Measurements from ENCODE around the gene RFX1. TPM values are rescaled to one million over a fixed set of nuclear protein-coding genes. Genes with fewer than 3 reads are reported as not detected.
A peak's percentile ranks its signal among the peaks of the same experiment; 100 is the strongest.
"Not testable (repeated sequence)": the region's sequence is repeated elsewhere in the genome, so short reads cannot be mapped to it uniquely, and the experiment has no call there.

The RFX1 gene
- total and polyA plus RNA-seq, 9 donors: 1.8 to 9.5 (median 7.1) TPM

GRCh38 chr19:13979244-13979615, 26.9 kb downstream of the RFX1 start:
- Histone ChIP-seq H3K9me3 (replicated peaks; ENCODE audit: control insufficient read depth, low read depth, low read length) (no peaks in the 10 kb centered on the region), H3K27me3 (ENCODE audit: control insufficient read depth, insufficient read depth, low read length) (no peaks in the 10 kb centered on the region), H3K27ac (ENCODE audit: low read length) (peak overlapping the region; percentile 72), H3K4me1 (ENCODE audit: control insufficient read depth, insufficient read depth, low read length) (peaks cover 40% of the 10 kb centered on the region), H3K4me3 (ENCODE audit: low read length) (peak overlapping the region; percentile 40), H3K36me3 (ENCODE audit: control insufficient read depth, insufficient read depth, low read length) (peaks cover 43% of the 10 kb centered on the region)
- DNase-seq: peak; percentile 68
- WGBS (ENCODE audit: insufficient coverage): 5% methylated on average over 9 of the region's 12 CpGs

- Histone ChIP-seq H3K4me1 (ENCODE audit: control insufficient read depth, insufficient read depth, low read length) (peaks cover 40% of the 10 kb centered on the region), H3K4me3 (ENCODE audit: low read length) (peak overlapping the region; percentile 40), H3K36me3 (ENCODE audit: control insufficient read depth, insufficient read depth, low read length) (peaks cover 46% of the 10 kb centered on the region), H3K27ac (ENCODE audit: low read length) (peak overlapping the region; percentile 84), H3K27me3 (ENCODE audit: control insufficient read depth, insufficient read depth, low read length) (no peaks in the 10 kb centered on the region), H3K9me3 (replicated peaks; ENCODE audit: control insufficient read depth, low read depth, low read length) (no peaks in the 10 kb centered on the region)
- peak; percentile 94 for DNase-seq
- 1% methylated on average over 64 of the region's 74 CpGs for WGBS (ENCODE audit: insufficient coverage)
Observed at GRCh38 chr19:13978351-13979243, 27.5 kb downstream of the RFX1 start.

DNA sequence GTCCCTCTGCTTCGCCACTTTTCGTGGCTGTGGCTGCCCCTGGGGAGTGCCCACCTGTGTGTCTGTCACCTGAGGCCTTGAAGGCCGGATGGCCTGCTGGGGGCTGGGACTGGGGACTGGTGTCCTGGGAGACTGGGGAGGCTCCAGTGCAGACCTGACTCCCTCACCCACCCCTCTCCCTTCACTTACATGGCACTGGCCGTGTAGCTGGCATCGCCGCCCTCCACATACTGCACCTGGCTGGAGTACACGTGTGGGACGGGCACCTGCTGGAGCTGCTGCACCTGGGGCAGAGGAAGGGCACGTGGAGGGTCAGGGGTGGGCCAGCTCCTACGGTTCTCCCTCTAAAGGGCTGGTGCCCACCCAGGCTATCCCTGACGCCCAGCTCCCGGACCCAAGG, 28.3 kb downstream of the RFX1 start:
- Histone ChIP-seq H3K27me3 (ENCODE audit: control insufficient read depth, insufficient read depth, low read length) (no peaks in the 10 kb centered on the region), H3K4me1 (ENCODE audit: control insufficient read depth, insufficient read depth, low read length) (peaks cover 40% of the 10 kb centered on the region), H3K27ac (ENCODE audit: low read length) (peak overlapping the region; percentile 84), H3K9me3 (replicated peaks; ENCODE audit: control insufficient read depth, low read depth, low read length) (no peaks in the 10 kb centered on the region), H3K4me3 (ENCODE audit: low read length) (no peak overlapping the region), H3K36me3 (ENCODE audit: control insufficient read depth, insufficient read depth, low read length) (peaks cover 47% of the 10 kb centered on the region)
- DNase-seq: no peak
- WGBS (ENCODE audit: insufficient coverage): 88% methylated on average over 2 of the region's 12 CpGs

DNA sequence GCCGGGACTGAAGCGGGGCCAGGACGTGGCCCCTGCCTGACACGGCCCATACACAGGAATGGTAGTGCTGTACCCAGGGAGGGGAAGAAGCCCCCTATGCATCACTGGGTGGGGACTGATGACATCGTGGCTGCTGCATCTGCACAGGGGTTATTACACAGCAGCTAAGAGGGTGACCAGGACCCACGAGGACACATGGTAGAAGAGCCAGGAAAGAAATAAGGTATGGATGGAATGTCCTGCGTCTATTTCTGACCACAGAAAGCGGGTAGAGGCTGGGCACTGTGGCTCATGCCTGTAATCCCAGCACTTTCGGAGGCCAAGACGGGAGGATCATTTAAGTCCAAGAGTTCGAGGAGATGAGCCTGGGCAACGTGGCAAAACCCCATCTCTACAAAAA, 29.7 kb downstream of the RFX1 start:
- Histone ChIP-seq H3K4me1 (ENCODE audit: control insufficient read depth, insufficient read depth, low read length) (peaks cover 35% of the 10 kb centered on the region), H3K4me3 (ENCODE audit: low read length) (no peak overlapping the region), H3K27ac (ENCODE audit: low read length) (no peak overlapping the region), H3K36me3 (ENCODE audit: control insufficient read depth, insufficient read depth, low read length) (peaks cover 46% of the 10 kb centered on the region), H3K9me3 (replicated peaks; ENCODE audit: control insufficient read depth, low read depth, low read length) (no peaks in the 10 kb centered on the region), H3K27me3 (ENCODE audit: control insufficient read depth, insufficient read depth, low read length) (no peaks in the 10 kb centered on the region)
- no peak for DNase-seq
- 79% methylated on average over 7 of the region's 12 CpGs for WGBS (ENCODE audit: insufficient coverage)

- Histone ChIP-seq H3K36me3 (ENCODE audit: control insufficient read depth, insufficient read depth, low read length) (peaks cover 48% of the 10 kb centered on the region), H3K4me3 (ENCODE audit: low read length) (no peak overlapping the region)
- no peak for DNase-seq
Observed at GRCh38 chr19:13975870-13976269, 30.2 kb downstream of the RFX1 start.

DNA sequence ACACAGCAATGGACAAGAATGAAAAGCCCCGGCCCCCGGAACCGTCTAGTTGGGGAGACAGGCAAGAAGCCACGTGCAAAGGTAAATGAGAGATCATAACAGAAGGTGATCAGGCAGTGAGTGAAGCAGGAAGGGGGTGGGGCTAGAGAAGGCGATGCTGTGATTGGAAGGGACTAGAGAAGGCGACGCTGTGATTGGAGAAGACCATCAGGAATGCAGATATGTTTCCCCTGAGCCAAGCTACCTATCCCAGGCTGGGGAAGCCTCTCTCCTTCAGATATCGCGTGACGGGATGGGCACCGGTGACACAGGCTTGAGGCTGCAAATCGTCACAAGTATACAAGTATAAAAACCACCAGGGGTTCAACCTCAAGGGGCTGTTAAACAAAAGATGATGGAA, 32.0 kb downstream of the RFX1 start:
- Histone ChIP-seq H3K27me3 (ENCODE audit: control insufficient read depth, insufficient read depth, low read length) (no peaks in the 10 kb centered on the region), H3K4me1 (ENCODE audit: control insufficient read depth, insufficient read depth, low read length) (peaks cover 14% of the 10 kb centered on the region), H3K9me3 (replicated peaks; ENCODE audit: control insufficient read depth, low read depth, low read length) (no peaks in the 10 kb centered on the region), H3K36me3 (ENCODE audit: control insufficient read depth, insufficient read depth, low read length) (peaks cover 56% of the 10 kb centered on the region), H3K27ac (ENCODE audit: low read length) (no peak overlapping the region), H3K4me3 (ENCODE audit: low read length) (no peak overlapping the region)
- WGBS (ENCODE audit: insufficient coverage): 47% methylated on average over 7 of the region's 12 CpGs
- no peak for DNase-seq

More at GRCh38 chr19:13975870-13976269, 30.2 kb downstream of the RFX1 start:
- H3K27me3 ChIP-seq (ENCODE audit: control insufficient read depth, insufficient read depth, low read length): no peaks in the 10 kb centered on the region
- WGBS (ENCODE audit: insufficient coverage): 85% methylated on average over 9 of the region's 11 CpGs
- peaks cover 31% of the 10 kb centered on the region for H3K4me1 ChIP-seq (ENCODE audit: control insufficient read depth, insufficient read depth, low read length)
- no peak overlapping the region for H3K27ac ChIP-seq (ENCODE audit: low read length)
- no peaks in the 10 kb centered on the region for H3K9me3 ChIP-seq (replicated peaks; ENCODE audit: control insufficient read depth, low read depth, low read length)

GRCh38 chr19:13973479-13973878, 32.6 kb downstream of the RFX1 start:
- DNase-seq; H3K9me3 ChIP-seq (replicated peaks; ENCODE audit: control insufficient read depth, low read depth, low read length); H3K4me1 ChIP-seq (ENCODE audit: control insufficient read depth, insufficient read depth, low read length); H3K27ac ChIP-seq (ENCODE audit: low read length); H3K4me3 ChIP-seq (ENCODE audit: low read length); H3K27me3 ChIP-seq (ENCODE audit: control insufficient read depth, insufficient read depth, low read length): not testable (repeated sequence)
- 80% methylated on average over 1 of the region's 3 CpGs for WGBS (ENCODE audit: insufficient coverage)
- H3K36me3 ChIP-seq (ENCODE audit: control insufficient read depth, insufficient read depth, low read length): peaks cover 62% of the 10 kb centered on the region

DNA sequence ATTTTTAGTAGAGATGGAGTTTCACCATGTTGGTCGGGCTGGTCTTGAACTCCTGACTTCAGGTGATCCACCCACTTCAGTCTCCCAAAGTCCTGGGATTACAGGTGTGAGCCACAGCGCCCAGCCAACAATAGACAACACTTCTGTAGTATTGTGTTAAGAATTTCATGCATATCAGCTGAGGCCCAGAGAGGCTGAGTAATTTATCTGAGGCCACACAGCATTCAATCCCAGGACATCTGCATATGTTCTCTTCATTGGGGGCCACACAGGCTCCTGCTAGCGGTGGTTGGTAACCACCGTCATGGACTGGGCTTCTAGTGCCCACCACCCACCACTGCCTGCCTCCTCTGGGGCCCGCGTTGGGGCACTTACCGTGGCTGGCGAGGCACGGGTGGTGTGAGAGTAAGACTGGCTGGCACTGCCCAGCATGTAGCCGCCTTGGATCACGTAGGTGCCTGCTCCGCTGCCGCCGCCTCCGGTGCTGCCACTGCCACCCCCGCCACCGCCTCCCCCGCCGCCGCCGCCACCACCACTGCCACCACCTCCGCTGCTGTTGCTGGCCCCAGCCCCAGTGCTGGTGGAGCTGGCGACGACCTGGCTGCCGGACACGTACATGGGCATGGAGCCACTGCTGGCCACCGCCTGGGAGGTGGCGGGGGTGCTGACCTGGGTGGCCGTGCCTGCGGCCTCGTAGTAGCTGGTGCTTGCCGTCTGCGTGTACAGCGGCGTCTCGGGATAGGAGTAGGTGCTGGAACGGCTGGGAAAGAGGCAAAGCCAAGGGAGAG, 33.6 kb downstream of the RFX1 start:
- Histone ChIP-seq H3K9me3 (replicated peaks; ENCODE audit: control insufficient read depth, low read depth, low read length) (no peaks in the 10 kb centered on the region), H3K27me3 (ENCODE audit: control insufficient read depth, insufficient read depth, low read length) (no peaks in the 10 kb centered on the region), H3K27ac (ENCODE audit: low read length) (no peak overlapping the region), H3K36me3 (ENCODE audit: control insufficient read depth, insufficient read depth, low read length) (peaks cover 67% of the 10 kb centered on the region), H3K4me1 (ENCODE audit: control insufficient read depth, insufficient read depth, low read length) (peaks cover 2% of the 10 kb centered on the region), H3K4me3 (ENCODE audit: low read length) (no peak overlapping the region)
- 88% methylated on average over 35 of the region's 37 CpGs for WGBS (ENCODE audit: insufficient coverage)
- DNase-seq: no peak

DNA sequence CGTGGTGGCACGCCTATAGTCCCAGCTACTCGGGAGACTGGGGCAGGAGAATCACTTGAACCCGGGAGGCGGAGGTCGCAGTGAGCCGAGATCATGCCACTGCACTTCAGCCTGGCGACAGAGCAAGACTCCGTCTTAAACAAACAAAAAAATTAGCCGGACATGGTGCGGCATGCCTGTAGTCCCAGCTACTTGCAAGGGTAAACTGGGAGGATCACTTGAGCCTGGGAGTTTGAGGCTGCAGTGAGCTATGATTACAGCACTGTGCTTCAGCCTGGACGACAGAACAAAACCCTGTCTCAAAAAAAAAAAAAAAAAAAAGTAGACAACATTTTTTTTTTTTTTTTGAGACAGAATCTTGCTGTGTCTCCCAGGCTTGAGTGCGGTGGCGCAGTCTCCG, 34.3 kb downstream of the RFX1 start:
- H3K9me3 ChIP-seq (replicated peaks; ENCODE audit: control insufficient read depth, low read depth, low read length); DNase-seq; H3K27ac ChIP-seq (ENCODE audit: low read length); H3K4me1 ChIP-seq (ENCODE audit: control insufficient read depth, insufficient read depth, low read length); H3K4me3 ChIP-seq (ENCODE audit: low read length); H3K27me3 ChIP-seq (ENCODE audit: control insufficient read depth, insufficient read depth, low read length): not testable (repeated sequence)
- peaks cover 73% of the 10 kb centered on the region for H3K36me3 ChIP-seq (ENCODE audit: control insufficient read depth, insufficient read depth, low read length)
- WGBS (ENCODE audit: insufficient coverage): 97% methylated on average over 7 of the region's 15 CpGs

GRCh38 chr19:13969897-13970296, 36.2 kb downstream of the RFX1 start:
- H3K4me1 ChIP-seq (ENCODE audit: control insufficient read depth, insufficient read depth, low read length): no peaks in the 10 kb centered on the region
- H3K4me3 ChIP-seq (ENCODE audit: low read length): no peak overlapping the region
- H3K27me3 ChIP-seq (ENCODE audit: control insufficient read depth, insufficient read depth, low read length): no peaks in the 10 kb centered on the region
- DNase-seq: no peak
- H3K27ac ChIP-seq (ENCODE audit: low read length): no peak overlapping the region
- WGBS (ENCODE audit: insufficient coverage): 88% methylated on average over 14 of the region's 18 CpGs
- no peaks in the 10 kb centered on the region for H3K9me3 ChIP-seq (replicated peaks; ENCODE audit: control insufficient read depth, low read depth, low read length)
- H3K36me3 ChIP-seq (ENCODE audit: control insufficient read depth, insufficient read depth, low read length): peaks cover 86% of the 10 kb centered on the region

Data from muscle of leg (tissue), 11 donors.